GM18907 (cell line): ENCODE measurements around the gene CHRM1.
"Not testable (repeated sequence)": the region's sequence is repeated elsewhere in the genome, so short reads cannot be mapped to it uniquely, and the experiment has no call there.

Experiments used
- ATAC-seq: cut with Tn5 transposase; IDR thresholded peaks from one replicate; pipeline ENCODE4 v1.9.1; 2021; ENCODE audit warnings: mild to moderate bottlenecking, moderate library complexity; ENCODE audit not compliant: unreplicated experiment

Gene CHRM1

GRCh38 chr11:62921201-62921572 lies at the start of gene CHRM1:
TSS of gene CHRM1 (minus strand) at chr11:62921363. CDS start at chr11:62911100, 10,263 bp downstream.
- no peak for ATAC-seq

GRCh38 chr11:62965574-62965973 lies 44.4 kb upstream of the CHRM1 start:
- no peak for ATAC-seq

- ATAC-seq, result no peak
These were observed 41.2 kb upstream of the CHRM1 start for GRCh38 chr11:62962391-62962790.

GRCh38 chr11:62961017-62961570 lies 39.9 kb upstream of the CHRM1 start:
- ATAC-seq, result no peak

GRCh38 chr11:62959422-62959980 lies 38.3 kb upstream of the CHRM1 start:
- no peak for ATAC-seq

GRCh38 chr11:62958547-62959421 lies 37.6 kb upstream of the CHRM1 start:
- ATAC-seq, result no peak

GRCh38 chr11:62957147-62957546 lies 36.0 kb upstream of the CHRM1 start:
- no peak for ATAC-seq

GRCh38 chr11:62954478-62954877 lies 33.3 kb upstream of the CHRM1 start:
- no peak for ATAC-seq

GRCh38 chr11:62953811-62954210 lies 32.6 kb upstream of the CHRM1 start:
- no peak for ATAC-seq

- no peak for ATAC-seq
These were observed 27.7 kb upstream of the CHRM1 start for GRCh38 chr11:62948765-62949320.

GRCh38 chr11:62945538-62945937 lies 24.4 kb upstream of the CHRM1 start:
- not testable (repeated sequence) for ATAC-seq

GRCh38 chr11:62937528-62937927 lies 16.4 kb upstream of the CHRM1 start:
- ATAC-seq, result not testable (repeated sequence)

- no peak for ATAC-seq
These were observed 13.3 kb upstream of the CHRM1 start for GRCh38 chr11:62934496-62934785.

GRCh38 chr11:62933750-62934495 lies 12.8 kb upstream of the CHRM1 start:
- no peak for ATAC-seq

- no peak for ATAC-seq
These were observed 12.1 kb upstream of the CHRM1 start for GRCh38 chr11:62933285-62933684.

GRCh38 chr11:62931499-62932278 lies 10.5 kb upstream of the CHRM1 start:
- ATAC-seq, result no peak

GRCh38 chr11:62930666-62931065 lies 9.5 kb upstream of the CHRM1 start:
- ATAC-seq, result no peak

GRCh38 chr11:62930157-62930556 lies 9.0 kb upstream of the CHRM1 start:
- no peak for ATAC-seq

- no peak for ATAC-seq
These were observed 6.8 kb upstream of the CHRM1 start for GRCh38 chr11:62928011-62928410.

GRCh38 chr11:62926680-62927455 lies 5.7 kb upstream of the CHRM1 start:
- ATAC-seq, result no peak
